GM12892 (cell line): ENCODE results near the gene DGKB.

Source experiments
- POLR2A ChIP-seq: IDR thresholded peaks from 2 replicates; pipeline ENCODE4 v1.6.1; 2011; ENCODE audit warnings: low read depth, low read length, control low read depth
- POLR2AphosphoS5 ChIP-seq: IDR thresholded peaks from 2 replicates; pipeline ENCODE4 v1.6.1; 2011; ENCODE audit warnings: low read depth, low read length, control low read depth
- TAF1 ChIP-seq: IDR thresholded peaks from 2 replicates; pipeline ENCODE4 v1.6.1; 2011; ENCODE audit warnings: low read depth, mild to moderate bottlenecking, control low read depth, low read length, borderline replicate concordance

- TF ChIP-seq TAF1 (no peak), POLR2AphosphoS5 (no peak), POLR2A (no peak)
Observed at GRCh38 chr7:14341200-14341775, 561.3 kb downstream of the DGKB start.
